Muscle layer of colon (tissue), 2 donors: ENCODE results near the gene RGP1.

ENCODE experiments used
- H3K27ac ChIP-seq: one replicate; pipeline ENCODE4 v1.7.0; 2013; ENCODE audit warnings: low read depth, mild to moderate bottlenecking, low read length, moderate library complexity
- H3K27me3 ChIP-seq, 2 donors: one replicate each; pipeline ENCODE4 v1.7.0; 2013; ENCODE audit warnings: low read length in 2 of 2, mild to moderate bottlenecking in 2 of 2; ENCODE audit not compliant: insufficient read depth in 2 of 2, control insufficient read depth in 1 of 2
- H3K36me3 ChIP-seq: one replicate; pipeline ENCODE4 v1.7.0; 2013; ENCODE audit warnings: mild to moderate bottlenecking, low read length; ENCODE audit not compliant: insufficient read depth
- H3K4me1 ChIP-seq: one replicate; pipeline ENCODE4 v1.7.0; 2013; ENCODE audit warnings: mild to moderate bottlenecking, low read length; ENCODE audit not compliant: insufficient read depth
- H3K4me3 ChIP-seq, 2 donors: one replicate each; pipeline ENCODE4 v1.7.0; 2013; ENCODE audit warnings: low read length in 2 of 2, low read depth in 1 of 2, mild to moderate bottlenecking in 1 of 2, moderate library complexity in 1 of 2
- H3K9ac ChIP-seq: one replicate; pipeline ENCODE4 v1.7.0; 2013; ENCODE audit warnings: low read length
- H3K9me3 ChIP-seq: one replicate; pipeline ENCODE4 v1.7.0; 2013; ENCODE audit warnings: mild to moderate bottlenecking, low read length
- donor health status: abdominal sarcoma.
- donor health status: Adenocarcinoma of cecum.

RGP1 gene

DNA sequence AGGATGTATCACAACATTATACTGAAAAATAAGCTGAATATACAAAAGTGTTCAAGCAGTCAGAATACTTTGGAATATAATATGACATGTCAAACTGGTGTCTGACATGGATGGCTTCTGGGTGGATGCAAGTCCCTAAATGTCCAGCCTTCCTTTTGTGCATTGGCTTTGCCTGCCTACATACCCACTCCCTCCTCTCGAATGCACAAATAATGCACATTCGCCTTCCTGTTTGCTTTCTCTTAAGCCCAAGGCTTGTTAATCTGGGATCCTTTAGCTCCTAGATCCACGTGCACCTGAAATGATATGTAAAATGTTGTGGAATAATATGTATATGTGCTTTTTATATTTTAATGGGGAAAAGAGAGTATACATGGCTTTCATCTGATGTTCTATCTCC lies 29.4 kb downstream of the RGP1 start:
- H3K4me1 ChIP-seq: no peaks in the 10 kb centered on the region
- H3K27me3 ChIP-seq: no peaks in the 10 kb centered on the region
- no peak overlapping the region for H3K4me3 ChIP-seq
- H3K9me3 ChIP-seq: no peaks in the 10 kb centered on the region
- no peak overlapping the region for H3K27ac ChIP-seq
- no peaks in the 10 kb centered on the region for H3K36me3 ChIP-seq
- no peak overlapping the region for H3K9ac ChIP-seq

DNA sequence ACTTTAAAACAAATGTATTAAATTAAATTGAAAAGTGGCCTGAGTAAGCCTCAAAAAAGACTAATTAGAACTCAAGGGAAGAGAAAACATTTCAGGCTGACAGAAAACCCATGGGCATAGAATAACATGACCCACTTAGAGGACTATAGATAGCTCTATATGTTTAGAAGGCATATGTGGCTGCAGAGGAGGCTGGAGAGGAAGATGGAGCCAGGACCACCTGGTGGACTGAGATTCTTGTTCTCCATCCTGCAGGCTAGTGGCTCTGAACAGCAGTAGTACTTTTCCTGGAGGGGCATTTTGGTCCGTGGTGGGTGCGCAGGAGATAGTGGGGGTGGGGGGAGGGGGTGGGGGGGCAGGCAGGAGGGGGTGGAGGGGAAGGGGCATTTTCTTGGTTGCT lies 32.0 kb downstream of the RGP1 start:
- Histone ChIP-seq H3K27ac (no peak overlapping the region), H3K27me3 (no peaks in the 10 kb centered on the region), H3K4me1 (no peaks in the 10 kb centered on the region), H3K4me3 (no peak overlapping the region), H3K9me3 (no peaks in the 10 kb centered on the region), H3K36me3 (no peaks in the 10 kb centered on the region), H3K9ac (no peak overlapping the region)

DNA sequence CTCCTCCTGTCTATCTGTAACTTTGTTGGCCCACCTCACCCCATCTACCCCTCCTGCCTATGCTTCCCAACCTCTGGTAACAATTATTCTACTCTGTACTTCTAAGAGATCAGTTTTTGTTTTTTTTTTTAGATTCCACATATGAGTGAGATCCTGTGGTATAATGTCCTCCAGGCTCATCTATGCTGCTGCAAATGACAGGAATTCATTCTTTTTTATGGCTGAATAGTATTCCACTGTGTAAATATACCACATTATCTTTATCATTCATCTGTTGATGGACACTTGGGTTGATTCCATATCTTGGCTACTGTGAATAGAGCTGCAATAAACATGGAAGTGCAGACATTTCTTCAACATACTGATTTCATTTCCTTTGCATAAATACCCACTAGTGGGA lies 34.3 kb downstream of the RGP1 start:
- no peak overlapping the region for H3K27ac ChIP-seq
- H3K36me3 ChIP-seq: no peaks in the 10 kb centered on the region
- no peaks in the 10 kb centered on the region for H3K27me3 ChIP-seq
- no peak overlapping the region for H3K4me3 ChIP-seq
- H3K9me3 ChIP-seq: no peaks in the 10 kb centered on the region
- no peak overlapping the region for H3K9ac ChIP-seq
- H3K4me1 ChIP-seq: no peaks in the 10 kb centered on the region

DNA sequence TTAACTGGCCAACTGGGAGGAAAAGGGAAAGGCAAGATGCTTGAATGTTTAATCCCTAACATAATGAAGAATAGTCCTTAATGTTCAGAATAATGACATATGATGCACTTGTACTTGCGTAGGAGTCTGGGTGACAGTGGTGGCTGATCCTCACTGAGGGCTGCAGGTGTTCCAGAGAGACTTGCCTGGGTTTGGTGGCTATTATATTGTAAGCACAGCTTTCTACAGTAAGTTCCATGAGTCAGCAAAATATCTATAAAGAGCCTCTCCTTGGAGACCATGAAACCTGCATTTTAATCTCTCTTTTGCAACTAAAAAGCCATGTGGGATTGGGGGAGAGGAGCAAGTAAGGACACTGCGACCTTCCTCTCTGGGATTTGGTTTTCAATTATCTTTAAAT lies 40.5 kb downstream of the RGP1 start:
- Histone ChIP-seq H3K4me3 (no peak overlapping the region), H3K4me1 (peaks cover 30% of the 10 kb centered on the region), H3K27ac (no peak overlapping the region), H3K27me3 (no peaks in the 10 kb centered on the region), H3K9ac (no peak overlapping the region), H3K36me3 (no peaks in the 10 kb centered on the region), H3K9me3 (no peaks in the 10 kb centered on the region)

DNA sequence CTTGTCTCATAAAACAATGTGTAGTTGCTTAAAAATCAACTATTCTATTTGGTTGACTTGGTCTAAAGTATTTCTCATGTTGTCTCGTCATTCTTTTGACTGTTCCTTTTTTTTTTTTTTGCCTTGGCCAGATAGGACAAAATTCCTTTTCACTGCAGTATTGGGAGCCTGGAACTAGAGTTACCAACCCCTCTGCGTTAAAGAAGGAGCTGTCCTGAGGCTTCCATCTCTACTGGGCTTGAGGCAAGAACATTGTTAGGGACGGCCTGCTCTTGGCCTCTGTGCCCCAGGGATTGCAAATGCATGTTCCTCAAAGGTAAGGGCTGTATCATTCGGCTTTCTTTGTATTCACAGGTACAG lies 40.9 kb downstream of the RGP1 start:
- Histone ChIP-seq H3K4me1 (peaks cover 30% of the 10 kb centered on the region), H3K27me3 (no peaks in the 10 kb centered on the region), H3K9ac (no peak overlapping the region), H3K36me3 (no peaks in the 10 kb centered on the region), H3K4me3 (no peak overlapping the region), H3K9me3 (no peaks in the 10 kb centered on the region), H3K27ac (no peak overlapping the region)

DNA sequence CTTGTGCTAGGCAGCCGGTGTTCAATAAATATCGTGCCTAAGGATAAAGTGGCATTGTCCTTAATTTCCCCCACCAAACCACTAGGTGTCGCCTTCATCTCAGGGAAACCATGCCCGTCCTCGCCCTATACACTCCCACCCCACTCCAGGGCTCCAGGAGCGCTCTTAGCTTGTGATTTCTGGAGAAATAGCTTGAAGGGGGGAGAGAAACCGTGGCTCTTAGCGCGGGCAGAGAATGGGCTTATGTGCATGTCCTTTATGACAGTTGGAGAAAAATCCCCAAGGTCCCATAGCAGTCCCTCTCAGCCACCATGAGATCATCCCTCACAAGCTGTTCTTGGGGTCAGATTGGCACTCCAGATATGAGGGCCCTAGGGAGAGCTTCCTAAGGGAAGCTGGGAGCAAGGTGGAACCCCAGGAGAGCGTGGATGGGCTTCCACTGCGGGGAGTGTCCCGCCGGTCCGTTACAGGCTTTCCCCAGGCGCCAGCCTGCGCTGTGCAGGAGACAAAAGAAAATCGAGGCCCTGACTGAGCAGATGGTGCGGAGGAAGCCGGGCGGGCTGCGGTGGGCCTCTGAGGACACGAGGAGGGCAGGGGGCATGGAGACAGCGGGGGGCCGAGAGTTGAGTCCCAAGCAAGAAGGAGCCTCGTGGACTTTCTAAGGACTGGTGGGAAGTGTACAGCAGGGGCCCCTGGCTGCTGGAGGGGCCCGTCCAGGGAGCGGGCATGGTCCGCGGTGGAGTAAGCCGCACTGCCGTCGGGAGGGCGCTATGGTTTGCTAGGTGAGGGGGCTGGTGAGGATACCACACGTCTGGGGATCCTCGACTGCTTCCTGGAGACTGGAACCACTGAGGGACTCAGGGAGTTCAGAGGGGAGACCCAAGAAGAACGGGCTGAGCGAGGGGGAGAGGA lies 41.6 kb downstream of the RGP1 start:
- H3K27ac ChIP-seq: peak overlapping the region; percentile 87
- peak overlapping the region; percentile 8 to 39 for H3K4me3 ChIP-seq
- no peaks in the 10 kb centered on the region for H3K9me3 ChIP-seq
- peaks cover 30% of the 10 kb centered on the region for H3K4me1 ChIP-seq
- no peaks in the 10 kb centered on the region for H3K36me3 ChIP-seq
- no peak overlapping the region for H3K9ac ChIP-seq
- no peaks in the 10 kb centered on the region for H3K27me3 ChIP-seq

DNA sequence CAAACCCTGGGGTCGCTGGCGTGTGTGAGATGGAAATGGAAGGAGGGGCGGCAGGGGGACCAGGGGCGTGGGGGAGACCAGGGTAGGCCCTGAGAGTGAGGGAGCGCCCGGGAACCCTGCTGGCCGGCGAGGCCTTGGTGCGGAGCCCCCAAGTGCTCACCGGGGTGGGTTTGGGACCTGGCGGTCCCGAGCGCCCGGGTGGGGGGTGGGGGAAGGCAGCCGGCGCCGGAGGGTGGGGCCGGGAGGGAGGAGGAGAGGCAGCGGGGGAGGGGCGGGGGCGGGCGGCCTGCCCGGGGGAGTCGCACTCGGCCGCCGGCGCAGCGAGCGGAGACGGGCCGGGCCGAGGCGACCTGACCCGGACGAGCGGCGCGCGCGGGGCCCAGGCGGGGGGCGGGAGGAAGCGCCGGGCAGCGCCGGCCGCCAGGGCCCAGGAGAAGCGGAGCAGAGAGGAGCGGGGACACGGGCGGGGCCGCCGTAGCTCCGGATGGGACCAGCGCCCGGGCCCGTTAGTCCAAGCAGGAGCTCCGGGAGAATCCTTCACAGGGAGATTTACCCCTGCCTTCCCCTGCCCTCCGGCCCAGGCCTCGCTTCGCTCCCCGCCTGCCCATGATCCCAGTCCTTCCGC lies 42.3 kb downstream of the RGP1 start, which contains the start of gene NPR2:
Gene NPR2 (plus strand): TSS at position 295 of the 625 bp plus-strand sequence. CDS start 818 bp downstream, outside the sequence.
- Histone ChIP-seq H3K36me3 (no peaks in the 10 kb centered on the region), H3K9me3 (no peaks in the 10 kb centered on the region), H3K4me3 (peak within 1 kb of the TSS; percentile 41 to 61), H3K27ac (peak within 1 kb of the TSS; percentile 87), H3K27me3 (no peaks in the 10 kb centered on the region), H3K9ac (no peak within 1 kb of the TSS), H3K4me1 (peaks cover 30% of the 10 kb centered on the region)

DNA sequence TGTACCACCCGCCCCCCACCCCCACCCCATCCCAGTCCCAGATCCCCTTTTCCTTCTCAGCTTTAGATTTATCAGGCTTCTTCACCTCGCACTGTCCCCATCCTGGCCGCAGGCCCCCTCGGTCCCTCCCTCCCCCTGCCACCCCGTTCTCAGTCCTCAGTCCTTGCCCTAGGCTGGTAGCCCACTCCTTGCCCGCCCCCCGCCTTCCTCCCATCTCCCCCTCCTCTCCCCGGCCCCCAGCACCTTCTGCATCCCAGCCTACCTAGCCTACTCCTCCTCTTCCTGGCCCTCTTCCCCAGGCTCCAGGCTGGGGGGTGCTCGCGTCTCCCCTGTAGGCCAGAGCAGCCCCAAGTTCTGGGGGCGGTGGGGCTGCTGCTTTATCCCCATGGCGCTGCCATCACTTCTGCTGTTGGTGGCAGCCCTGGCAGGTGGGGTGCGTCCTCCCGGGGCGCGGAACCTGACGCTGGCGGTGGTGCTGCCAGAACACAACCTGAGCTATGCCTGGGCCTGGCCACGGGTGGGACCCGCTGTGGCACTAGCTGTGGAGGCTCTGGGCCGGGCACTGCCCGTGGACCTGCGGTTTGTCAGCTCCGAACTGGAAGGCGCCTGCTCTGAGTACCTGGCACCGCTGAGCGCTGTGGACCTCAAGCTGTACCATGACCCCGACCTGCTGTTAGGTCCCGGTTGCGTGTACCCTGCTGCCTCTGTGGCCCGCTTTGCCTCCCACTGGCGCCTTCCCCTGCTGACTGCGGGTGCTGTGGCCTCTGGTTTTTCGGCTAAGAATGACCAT lies 43.1 kb downstream of the RGP1 start:
- Histone ChIP-seq H3K9me3 (no peaks in the 10 kb centered on the region), H3K27ac (peak overlapping the region; percentile 67), H3K4me3 (peak overlapping the region; percentile 41 to 61), H3K36me3 (no peaks in the 10 kb centered on the region), H3K4me1 (peaks cover 30% of the 10 kb centered on the region), H3K27me3 (no peaks in the 10 kb centered on the region), H3K9ac (no peak overlapping the region)

DNA sequence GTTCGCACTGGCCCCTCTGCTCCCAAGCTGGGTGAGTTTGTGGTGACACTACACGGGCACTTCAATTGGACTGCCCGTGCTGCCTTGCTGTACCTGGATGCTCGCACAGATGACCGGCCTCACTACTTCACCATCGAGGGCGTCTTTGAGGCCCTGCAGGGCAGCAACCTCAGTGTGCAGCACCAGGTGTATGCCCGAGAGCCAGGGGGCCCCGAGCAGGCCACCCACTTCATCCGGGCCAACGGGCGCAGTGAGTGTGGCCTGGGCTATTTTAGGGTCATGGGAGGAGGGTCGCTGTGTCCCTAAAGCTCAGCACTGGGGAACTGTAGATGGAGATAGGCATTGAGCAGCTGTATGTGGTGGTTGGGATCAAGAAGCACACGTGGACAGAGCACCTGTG lies 43.7 kb downstream of the RGP1 start:
- no peaks in the 10 kb centered on the region for H3K36me3 ChIP-seq
- H3K4me3 ChIP-seq: peak overlapping the region in 1 of 2 donors; percentile 41
- no peaks in the 10 kb centered on the region for H3K27me3 ChIP-seq
- H3K9me3 ChIP-seq: no peaks in the 10 kb centered on the region
- H3K27ac ChIP-seq: peak overlapping the region; percentile 20
- peak overlapping the region; percentile 37 for H3K9ac ChIP-seq
- H3K4me1 ChIP-seq: peaks cover 30% of the 10 kb centered on the region

DNA sequence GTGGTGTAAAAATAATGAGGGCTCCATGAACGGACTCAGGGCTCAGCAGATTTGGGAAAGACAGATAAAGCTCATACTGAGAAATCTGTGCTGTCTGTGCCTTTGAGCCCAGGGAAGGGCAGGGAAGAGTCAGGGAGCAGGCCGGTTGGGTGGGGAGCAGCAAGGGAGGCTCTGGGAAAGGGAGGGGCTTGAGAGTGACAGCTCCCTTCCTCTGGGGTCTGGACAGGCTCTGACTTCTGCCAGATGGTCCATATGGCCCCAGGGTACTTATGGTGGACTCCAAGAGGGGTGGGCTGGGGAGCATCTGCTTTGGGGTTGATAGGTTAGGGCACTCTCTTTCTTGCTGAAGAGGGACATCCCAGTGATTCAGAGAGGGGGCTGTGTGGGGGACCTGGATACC lies 44.4 kb downstream of the RGP1 start:
- peak overlapping the region; percentile 20 for H3K27ac ChIP-seq
- no peaks in the 10 kb centered on the region for H3K9me3 ChIP-seq
- peaks cover 30% of the 10 kb centered on the region for H3K4me1 ChIP-seq
- no peaks in the 10 kb centered on the region for H3K36me3 ChIP-seq
- H3K9ac ChIP-seq: peak overlapping the region; percentile 37
- no peaks in the 10 kb centered on the region for H3K27me3 ChIP-seq
- H3K4me3 ChIP-seq: peak overlapping the region; percentile 6 to 41

DNA sequence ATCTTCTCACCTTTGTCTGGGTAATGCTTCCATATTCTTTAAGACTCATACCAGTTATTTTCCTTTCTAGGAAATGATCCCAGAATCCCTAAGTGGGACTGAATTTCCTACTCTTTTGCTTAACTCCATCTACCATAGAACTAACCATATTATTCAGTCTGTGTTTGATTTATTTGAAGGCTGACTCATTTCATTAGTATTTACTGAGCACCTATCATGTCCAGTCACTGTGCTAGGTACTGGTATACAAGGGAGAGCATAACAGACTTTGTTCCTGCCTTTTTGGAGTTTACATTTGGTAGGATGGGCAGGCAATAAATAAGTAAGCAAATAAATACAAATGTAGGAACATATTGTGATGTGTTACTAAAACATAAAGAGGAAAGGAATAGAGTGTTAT lies 46.6 kb downstream of the RGP1 start:
- Histone ChIP-seq H3K9ac (no peak overlapping the region), H3K9me3 (no peaks in the 10 kb centered on the region), H3K4me3 (no peak overlapping the region), H3K4me1 (peaks cover 23% of the 10 kb centered on the region), H3K27me3 (no peaks in the 10 kb centered on the region), H3K36me3 (peaks cover 9% of the 10 kb centered on the region), H3K27ac (no peak overlapping the region)
